Renal cortical epithelial cell (primary cell): ENCODE results near the gene LDHA. TPM values are rescaled to one million over a fixed set of nuclear protein-coding genes. Genes with fewer than 3 reads are reported as not detected.
"Not testable (repeated sequence)": the region's sequence is repeated elsewhere in the genome, so short reads cannot be mapped to it uniquely, and the experiment has no call there.

Source experiments
- DNase-seq: peaks from one replicate; pipeline ENCODE4 v3.0.0-alpha.2; 2011; ENCODE audit warnings: low read depth
- total RNA-seq: library from RNA; depleted of rRNA; stranded (reverse); fragments of >200 nt; gene quantifications from 2 replicates; pipeline ENCODE4 v1.2.3, GENCODE V29; 2014

LDHA gene
- total RNA-seq, 1 donor from 2014 or later: 2,674 TPM

DNA sequence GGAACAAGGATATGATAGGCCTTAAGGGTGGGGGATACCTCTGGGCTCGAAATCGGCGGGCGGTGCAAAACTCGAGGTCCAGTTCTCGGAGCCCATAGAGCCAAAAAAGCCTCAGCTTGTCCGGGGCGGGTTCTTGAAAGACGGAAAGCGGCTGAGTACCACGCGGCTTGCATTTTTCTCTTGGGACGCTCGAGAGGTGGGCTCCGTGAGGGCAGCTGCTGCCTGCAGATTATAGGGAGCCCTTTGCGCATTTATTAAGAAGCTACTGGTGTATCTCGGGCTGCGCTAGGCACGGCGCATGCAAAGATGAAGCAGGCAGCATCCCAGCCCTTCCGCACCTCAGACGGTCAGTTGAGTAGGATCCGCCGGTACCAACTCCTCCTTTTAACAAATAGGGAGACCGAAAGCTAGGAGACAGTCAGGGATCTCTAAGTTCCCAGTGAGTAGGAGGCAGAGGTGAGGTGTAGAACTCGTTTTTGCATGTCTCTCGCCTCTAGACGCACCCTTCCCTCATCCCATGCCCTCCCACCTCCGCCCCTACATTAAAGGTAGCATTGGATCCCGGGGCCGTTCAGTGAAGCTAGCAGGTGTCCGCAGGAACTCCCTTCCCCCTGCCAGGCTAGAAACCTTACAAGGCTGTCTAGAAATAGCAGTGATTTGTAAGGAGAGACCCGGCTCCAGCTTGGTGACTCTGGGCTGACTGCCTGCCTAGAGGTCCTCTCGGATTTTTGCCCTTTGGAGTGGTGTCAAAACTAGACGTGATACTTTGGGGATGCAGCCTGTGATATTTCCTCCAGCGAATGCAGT, 768 bp downstream of the LDHA start:
- DNase-seq: no peak

GRCh38 chr11:18395735-18396504, 1.6 kb downstream of the LDHA start:
- peak; percentile 97 for DNase-seq

- no peak for DNase-seq
These were observed 3.6 kb downstream of the LDHA start for GRCh38 chr11:18397921-18398320.

- DNase-seq: not testable (repeated sequence)
These were observed 6.7 kb downstream of the LDHA start for GRCh38 chr11:18401077-18401476.

- no peak for DNase-seq
These were observed 9.7 kb downstream of the LDHA start for GRCh38 chr11:18404062-18404461.

GRCh38 chr11:18407400-18407799, 13.0 kb downstream of the LDHA start:
- peak; percentile 49 for DNase-seq

DNA sequence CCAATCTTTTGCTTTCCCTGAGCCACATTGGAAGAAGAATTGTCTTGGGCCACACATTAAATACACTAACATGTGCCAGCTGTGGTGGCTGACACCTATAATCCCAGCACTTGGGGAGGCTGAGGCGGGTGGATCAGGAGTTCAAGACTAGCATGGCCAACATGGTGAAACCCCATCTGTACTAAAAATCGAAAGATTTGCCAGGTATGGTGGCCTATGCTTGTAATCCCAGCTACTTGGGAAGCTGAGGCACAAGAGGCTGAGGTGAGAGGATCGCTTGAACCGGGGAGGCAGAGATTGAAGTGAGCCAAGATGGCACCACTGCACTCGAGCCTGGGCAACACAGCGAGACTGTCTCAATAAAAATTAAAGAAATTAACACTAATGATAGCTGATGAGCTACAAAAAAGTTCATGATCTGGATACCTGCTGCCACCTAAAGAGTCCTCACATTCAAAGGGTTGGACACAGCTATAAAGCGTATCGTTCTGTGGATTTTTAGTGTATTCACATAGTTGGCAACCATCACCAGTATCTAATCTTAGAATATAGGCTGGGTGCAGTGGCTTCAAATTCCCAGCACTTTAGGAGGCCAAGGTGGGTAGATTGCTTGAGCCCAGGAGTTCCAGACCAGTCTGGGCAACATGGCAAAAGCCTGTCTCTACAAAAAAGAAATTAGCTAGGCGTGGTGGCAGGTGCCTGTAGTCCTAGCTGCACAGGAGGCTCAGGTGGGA, 14.4 kb downstream of the LDHA start:
- peak; percentile 41 for DNase-seq

- DNase-seq: no peak
These were observed 22.1 kb downstream of the LDHA start for GRCh38 chr11:18416459-18416858.

- DNase-seq: no peak
These were observed 24.7 kb downstream of the LDHA start for GRCh38 chr11:18419040-18419439.

DNA sequence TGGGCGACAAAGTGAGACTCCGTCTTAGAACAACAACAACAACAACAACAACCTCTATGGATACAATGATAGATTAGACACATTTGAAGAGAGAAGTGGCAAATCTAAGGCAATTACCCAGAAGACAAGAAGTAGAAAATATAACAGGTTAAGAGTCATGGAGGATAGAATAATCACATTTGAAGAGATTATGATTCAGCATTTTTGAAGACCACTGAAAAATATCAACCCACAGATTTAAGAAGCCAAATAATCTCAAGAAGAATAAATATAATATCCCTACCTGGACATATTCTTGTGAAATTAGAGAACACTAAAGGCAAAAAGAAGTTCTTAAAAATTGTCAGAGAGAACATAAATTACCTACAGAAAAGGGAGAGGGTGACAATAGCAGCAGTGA, 25.7 kb downstream of the LDHA start:
- DNase-seq: no peak

- DNase-seq: no peak
These were observed 32.9 kb downstream of the LDHA start for GRCh38 chr11:18427240-18427639.

DNA sequence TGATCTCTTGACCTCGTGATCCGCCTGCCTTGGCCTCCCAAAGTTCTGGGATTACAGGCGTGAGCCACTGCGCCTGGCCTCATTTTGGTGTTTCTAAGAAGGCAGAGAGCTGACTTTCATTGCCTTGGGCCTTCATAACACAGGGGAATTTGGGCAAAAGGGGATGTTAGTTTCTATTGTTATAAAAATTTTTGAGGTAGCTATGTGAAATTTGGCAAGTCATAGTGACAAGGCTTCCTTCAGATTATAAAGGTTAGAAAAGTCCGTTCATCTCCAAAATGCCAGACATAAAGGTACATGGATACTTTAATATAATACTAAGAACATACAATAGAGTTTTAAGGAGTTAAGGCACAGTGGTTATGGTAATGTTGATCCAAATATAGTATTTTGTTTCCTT, 35.0 kb downstream of the LDHA start:
- no peak for DNase-seq

GRCh38 chr11:18438691-18439090, 44.3 kb downstream of the LDHA start:
- no peak for DNase-seq

DNA sequence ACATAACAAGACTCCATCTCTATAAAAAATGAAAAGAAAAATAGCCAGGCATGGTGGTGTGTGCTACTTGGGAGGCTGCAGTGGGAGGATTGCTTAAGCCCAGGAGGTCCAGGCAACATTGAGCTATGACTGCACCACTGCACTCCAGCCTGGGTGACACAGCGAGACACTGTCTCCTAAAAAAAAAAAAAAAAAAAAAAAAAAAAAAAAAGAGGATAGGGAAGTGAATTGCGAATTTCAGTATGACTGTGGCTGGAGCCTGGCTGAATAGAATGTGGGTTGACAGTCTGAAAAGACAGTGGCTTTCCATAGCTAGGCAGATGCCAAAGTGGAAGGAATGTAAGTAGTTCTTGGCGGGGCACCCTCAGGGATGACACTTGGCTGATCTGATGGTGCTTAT, 54.9 kb downstream of the LDHA start:
- no peak for DNase-seq

DNA sequence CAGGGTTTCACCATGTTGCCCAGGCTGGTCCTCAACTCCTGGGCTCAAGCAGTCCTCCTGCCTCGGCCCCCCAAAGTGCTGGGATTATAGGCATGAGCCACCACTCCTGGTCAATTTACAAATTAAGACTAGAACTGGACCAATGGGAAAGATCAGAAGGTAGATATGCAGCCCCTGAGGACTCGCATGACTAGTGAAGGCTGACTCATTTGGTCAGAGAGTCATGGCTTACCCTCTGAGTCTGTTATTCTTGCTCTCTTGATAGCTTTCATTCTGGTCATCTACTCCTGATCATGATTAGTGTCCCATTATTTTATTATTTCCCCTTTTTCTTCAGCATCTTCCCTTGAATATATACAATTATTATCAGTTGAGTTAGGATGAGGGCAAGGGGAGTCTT, 58.6 kb downstream of the LDHA start:
- DNase-seq: peak; percentile 10

- DNase-seq: no peak
These were observed 61.5 kb downstream of the LDHA start, which contains the start of gene LDHAL6A for GRCh38 chr11:18455686-18456372. LDHAL6A (plus strand) TSS chr11:18455856; CDS start chr11:18456681, 825 bp downstream.

DNA sequence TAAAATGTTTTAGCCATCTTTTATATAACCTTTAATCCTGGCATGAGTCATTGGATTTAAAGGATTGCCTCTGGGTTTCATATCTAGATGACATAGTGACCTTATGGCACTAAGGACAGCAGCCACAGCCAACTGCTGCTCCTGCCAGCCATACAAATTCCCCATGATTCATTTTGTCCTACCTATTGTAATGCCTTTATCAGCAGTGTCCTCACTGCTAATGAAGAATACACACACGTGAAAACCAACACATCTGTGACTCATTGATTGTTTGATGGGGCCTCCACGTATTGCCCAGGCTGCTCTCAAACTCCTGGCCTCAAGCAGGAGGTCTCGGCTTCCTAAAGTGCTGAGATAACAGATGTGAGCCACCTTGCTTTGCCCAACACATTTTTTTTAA, 63.1 kb downstream of the LDHA start:
- peak; percentile 21 for DNase-seq
